Left hindlimb (tissue), 1 donor: ENCODE measurements around the gene ESRRA.
"Not testable (repeated sequence)": the region's sequence is repeated elsewhere in the genome, so short reads cannot be mapped to it uniquely, and the experiment has no call there.

ENCODE experiments used
- DNase-seq: peaks from one replicate; pipeline ENCODE4 v3.0.0-alpha.2; 2018

Gene ESRRA

GRCh38 chr11:64314146-64314804 lies 9.0 kb downstream of the ESRRA start:
- no peak for DNase-seq

GRCh38 chr11:64314805-64315561 lies 9.7 kb downstream of the ESRRA start:
- no peak for DNase-seq

- not testable (repeated sequence) for DNase-seq
These were observed 10.6 kb downstream of the ESRRA start for GRCh38 chr11:64315667-64316526.

- DNase-seq: no peak
These were observed 11.5 kb downstream of the ESRRA start for GRCh38 chr11:64316672-64317324.

- DNase-seq: peak; percentile 97
These were observed 12.1 kb downstream of the ESRRA start, which contains the start of gene TRMT112 for GRCh38 chr11:64317325-64317960. Gene TRMT112, minus strand, starts transcription at chr11:64317559. Its CDS starts 33 bp downstream, at chr11:64317526.

GRCh38 chr11:64317961-64318765 lies 12.8 kb downstream of the ESRRA start, which contains the start of gene PRDX5:
Gene PRDX5, plus strand, starts transcription at chr11:64318121. Its CDS starts 95 bp downstream, at chr11:64318216.
- peak; percentile 98 for DNase-seq

- no peak for DNase-seq
These were observed 13.7 kb downstream of the ESRRA start for GRCh38 chr11:64318766-64319761.

- DNase-seq: no peak
These were observed 15.2 kb downstream of the ESRRA start for GRCh38 chr11:64320556-64320955.

GRCh38 chr11:64321026-64321425 lies 15.7 kb downstream of the ESRRA start:
- no peak for DNase-seq

GRCh38 chr11:64321533-64321932 lies 16.2 kb downstream of the ESRRA start:
- no peak for DNase-seq

- no peak for DNase-seq
These were observed 17.6 kb downstream of the ESRRA start for GRCh38 chr11:64322925-64323260.

GRCh38 chr11:64323373-64323772 lies 18.0 kb downstream of the ESRRA start:
- no peak for DNase-seq

- not testable (repeated sequence) for DNase-seq
These were observed 18.7 kb downstream of the ESRRA start for GRCh38 chr11:64323984-64324383.

GRCh38 chr11:64324692-64325469 lies 19.6 kb downstream of the ESRRA start:
- DNase-seq: no peak

GRCh38 chr11:64327375-64327774 lies 22.1 kb downstream of the ESRRA start:
- no peak for DNase-seq

GRCh38 chr11:64327993-64328392 lies 22.7 kb downstream of the ESRRA start:
- no peak for DNase-seq

GRCh38 chr11:64330888-64331287 lies 25.6 kb downstream of the ESRRA start:
- no peak for DNase-seq

GRCh38 chr11:64331569-64332371 lies 26.4 kb downstream of the ESRRA start:
- no peak for DNase-seq
